ENCODE data around the gene ZDHHC1. TPM values are rescaled to one million over a fixed set of nuclear protein-coding genes. Genes with fewer than 3 reads are reported as not detected.

Gene ZDHHC1
- total RNA-seq, 1 donor: 9.0 TPM

GRCh38 chr16:67459861-67460150 is 43.5 kb upstream of the ZDHHC1 start:
- TF ChIP-seq, protein P1, sequence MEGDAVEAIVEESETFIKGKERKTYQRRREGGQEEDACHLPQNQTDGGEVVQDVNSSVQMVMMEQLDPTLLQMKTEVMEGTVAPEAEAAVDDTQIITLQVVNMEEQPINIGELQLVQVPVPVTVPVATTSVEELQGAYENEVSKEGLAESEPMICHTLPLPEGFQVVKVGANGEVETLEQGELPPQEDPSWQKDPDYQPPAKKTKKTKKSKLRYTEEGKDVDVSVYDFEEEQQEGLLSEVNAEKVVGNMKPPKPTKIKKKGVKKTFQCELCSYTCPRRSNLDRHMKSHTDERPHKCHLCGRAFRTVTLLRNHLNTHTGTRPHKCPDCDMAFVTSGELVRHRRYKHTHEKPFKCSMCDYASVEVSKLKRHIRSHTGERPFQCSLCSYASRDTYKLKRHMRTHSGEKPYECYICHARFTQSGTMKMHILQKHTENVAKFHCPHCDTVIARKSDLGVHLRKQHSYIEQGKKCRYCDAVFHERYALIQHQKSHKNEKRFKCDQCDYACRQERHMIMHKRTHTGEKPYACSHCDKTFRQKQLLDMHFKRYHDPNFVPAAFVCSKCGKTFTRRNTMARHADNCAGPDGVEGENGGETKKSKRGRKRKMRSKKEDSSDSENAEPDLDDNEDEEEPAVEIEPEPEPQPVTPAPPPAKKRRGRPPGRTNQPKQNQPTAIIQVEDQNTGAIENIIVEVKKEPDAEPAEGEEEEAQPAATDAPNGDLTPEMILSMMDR (IDR thresholded peaks at IDR 0.05; ENCODE audit: extremely low read depth, low read depth, low read length): no peak
- no peaks in the 10 kb centered on the region for H3K27me3 ChIP-seq (ENCODE audit: insufficient read depth, low read length)
- peaks cover 41% of the 10 kb centered on the region for H3K4me1 ChIP-seq (ENCODE audit: insufficient read depth, low read length)
- no peaks in the 10 kb centered on the region for H3K36me3 ChIP-seq (ENCODE audit: insufficient read depth, low read length)
- peaks cover 92% of the 10 kb centered on the region for H4K20me1 ChIP-seq (ENCODE audit: insufficient read depth, low read length)
- peak overlapping the region; percentile 35 for H3K27ac ChIP-seq (ENCODE audit: low read depth, low read length)
- H3K4me2 ChIP-seq (ENCODE audit: insufficient read depth, low read length): no peak overlapping the region
- H3K9me3 ChIP-seq (ENCODE audit: low read depth, low read length): no peaks in the 10 kb centered on the region
- no peak overlapping the region for H2AFZ ChIP-seq (ENCODE audit: low read length)
- no peak overlapping the region for H3K4me3 ChIP-seq (ENCODE audit: insufficient read depth, low read length)
- DNase-seq (ENCODE audit: insufficient read length, low spot score, missing footprints): no peak
- H3K79me2 ChIP-seq (ENCODE audit: insufficient read depth, low read length): peaks cover 90% of the 10 kb centered on the region

- H3K79me2 ChIP-seq (ENCODE audit: insufficient read depth, low read length): peaks cover 90% of the 10 kb centered on the region
Observed at GRCh38 chr16:67459066-67459860, 43.0 kb upstream of the ZDHHC1 start.

DNA sequence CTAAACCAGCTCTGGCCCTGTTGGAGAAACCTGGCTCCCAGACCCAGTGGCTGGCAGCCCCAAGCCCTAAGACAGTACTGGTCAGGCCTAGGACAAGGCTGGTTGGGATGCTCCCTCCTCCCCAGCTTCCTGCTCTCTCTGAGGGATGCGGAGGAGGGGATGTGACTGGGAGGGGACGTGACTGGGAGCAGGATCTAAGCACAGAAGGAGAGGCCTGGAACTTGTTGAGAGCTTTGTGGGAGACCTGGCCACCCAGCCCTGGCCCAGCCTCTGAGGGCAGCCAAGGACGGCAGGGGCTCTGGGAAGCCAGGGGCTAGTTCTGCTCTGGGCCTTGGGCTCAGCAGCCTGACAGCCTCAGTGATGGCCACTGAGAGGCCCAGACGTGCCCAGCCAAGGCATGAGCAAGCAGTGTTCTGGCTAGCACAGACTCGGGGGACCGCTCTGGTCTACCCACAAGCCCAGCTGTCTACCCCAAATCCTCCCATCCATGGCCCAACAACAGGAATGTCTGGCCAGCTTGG is 41.9 kb upstream of the ZDHHC1 start:
- H3K4me2 ChIP-seq (ENCODE audit: insufficient read depth, low read length): no peak overlapping the region
- no peak overlapping the region for H2AFZ ChIP-seq (ENCODE audit: low read length)
- no peak overlapping the region for H3K4me3 ChIP-seq (ENCODE audit: insufficient read depth, low read length)
- peak; percentile 89 for DNase-seq (ENCODE audit: insufficient read length, low spot score, missing footprints)
- H3K36me3 ChIP-seq (ENCODE audit: insufficient read depth, low read length): peaks cover 3% of the 10 kb centered on the region
- no peaks in the 10 kb centered on the region for H3K27me3 ChIP-seq (ENCODE audit: insufficient read depth, low read length)
- peaks cover 90% of the 10 kb centered on the region for H3K79me2 ChIP-seq (ENCODE audit: insufficient read depth, low read length)
- H4K20me1 ChIP-seq (ENCODE audit: insufficient read depth, low read length): peaks cover 94% of the 10 kb centered on the region
- peak overlapping the region; percentile 24 for H3K27ac ChIP-seq (ENCODE audit: low read depth, low read length)
- TF ChIP-seq, protein P1 (IDR thresholded peaks at IDR 0.05; ENCODE audit: extremely low read depth, low read depth, low read length): no peak
- H3K9me3 ChIP-seq (ENCODE audit: low read depth, low read length): no peaks in the 10 kb centered on the region
- H3K4me1 ChIP-seq (ENCODE audit: insufficient read depth, low read length): peaks cover 41% of the 10 kb centered on the region

More at GRCh38 chr16:67459066-67459860, 43.0 kb upstream of the ZDHHC1 start:
- Histone ChIP-seq H3K27me3 (ENCODE audit: insufficient read depth, low read length) (no peaks in the 10 kb centered on the region), H4K20me1 (ENCODE audit: insufficient read depth, low read length) (peaks cover 91% of the 10 kb centered on the region), H3K4me1 (ENCODE audit: insufficient read depth, low read length) (peaks cover 41% of the 10 kb centered on the region), H3K4me2 (ENCODE audit: insufficient read depth, low read length) (no peak overlapping the region), H3K27ac (ENCODE audit: low read depth, low read length) (peak overlapping the region; percentile 0), H3K4me3 (ENCODE audit: insufficient read depth, low read length) (no peak overlapping the region), H2AFZ (ENCODE audit: low read length) (no peak overlapping the region), H3K36me3 (ENCODE audit: insufficient read depth, low read length) (no peaks in the 10 kb centered on the region), H3K9me3 (ENCODE audit: low read depth, low read length) (no peaks in the 10 kb centered on the region)
- TF ChIP-seq, protein P1 (IDR thresholded peaks at IDR 0.05; ENCODE audit: extremely low read depth, low read depth, low read length): no peak
- peak; percentile 86 for DNase-seq (ENCODE audit: insufficient read length, low spot score, missing footprints)

- peaks cover 41% of the 10 kb centered on the region for H3K4me1 ChIP-seq (ENCODE audit: insufficient read depth, low read length)
- H3K79me2 ChIP-seq (ENCODE audit: insufficient read depth, low read length): peaks cover 90% of the 10 kb centered on the region
- TF ChIP-seq, protein P1 (IDR thresholded peaks at IDR 0.05; ENCODE audit: extremely low read depth, low read depth, low read length): no peak
- no peaks in the 10 kb centered on the region for H3K27me3 ChIP-seq (ENCODE audit: insufficient read depth, low read length)
- H3K4me2 ChIP-seq (ENCODE audit: insufficient read depth, low read length): no peak overlapping the region
- H3K9me3 ChIP-seq (ENCODE audit: low read depth, low read length): no peaks in the 10 kb centered on the region
- no peak overlapping the region for H2AFZ ChIP-seq (ENCODE audit: low read length)
- H3K27ac ChIP-seq (ENCODE audit: low read depth, low read length): peak overlapping the region; percentile 24
- no peak overlapping the region for H3K4me3 ChIP-seq (ENCODE audit: insufficient read depth, low read length)
- peaks cover 95% of the 10 kb centered on the region for H4K20me1 ChIP-seq (ENCODE audit: insufficient read depth, low read length)
- DNase-seq (ENCODE audit: insufficient read length, low spot score, missing footprints): peak; percentile 73
- peaks cover 8% of the 10 kb centered on the region for H3K36me3 ChIP-seq (ENCODE audit: insufficient read depth, low read length)
Observed at GRCh38 chr16:67457611-67458010, 41.3 kb upstream of the ZDHHC1 start.

All from osteoblast (primary cell).